K562 (cell line): ENCODE data around the gene HYAL1. TPM values are rescaled to one million over a fixed set of nuclear protein-coding genes. Genes with fewer than 3 reads are reported as not detected.

Experiments
- ARID2 ChIP-seq: fragments of 450-650 bp; IDR thresholded peaks from 2 replicates; pipeline ENCODE4 v1.6.1; 2017; ENCODE audit warnings: antibody characterized with exemption, mild to moderate bottlenecking
- CHD7 ChIP-seq: fragments of 200-600 bp; sonication (generic); IDR thresholded peaks from one replicate; pipeline ENCODE4 v1.6.1; 2012; ENCODE audit warnings: mild to moderate bottlenecking, low read depth, low read length, inconsistent platforms
- FOXJ3 ChIP-seq: sonication (generic); formaldehyde crosslinking; IDR thresholded peaks from 2 replicates; pipeline ENCODE4 v1.4.0; 2020; ENCODE audit warnings: mild to moderate bottlenecking, missing genetic modification reagents
- HIVEP1 ChIP-seq: fragments of 250-450 bp; sonication (Bioruptor Pico); IDR thresholded peaks from 2 replicates; pipeline ENCODE4 v1.4.0; 2020; ENCODE audit warnings: mild to moderate bottlenecking
- NCOA6 ChIP-seq: fragments of 450-650 bp; IDR thresholded peaks from 2 replicates; pipeline ENCODE4 v1.6.1; 2017; ENCODE audit warnings: mild to moderate bottlenecking
- PKNOX1 ChIP-seq: fragments of 450-650 bp; IDR thresholded peaks from 2 replicates; pipeline ENCODE4 v1.6.1; 2016
- SRSF7 ChIP-seq: fragments of 200-400 bp; formaldehyde crosslinking; optimal IDR thresholded peaks from 2 replicates; pipeline ENCODE3; 2017; ENCODE audit warnings: mild to moderate bottlenecking, low read depth, low read length
- ZNF778 ChIP-seq: fragments of 450-650 bp; formaldehyde crosslinking; IDR thresholded peaks from 2 replicates; pipeline ENCODE4 v1.4.0; 2020; ENCODE audit warnings: mild to moderate bottlenecking, moderate library complexity
- polyA plus RNA-seq, 8 experiments: library from polyadenylated mRNA; depleted of rRNA in 4 of 8; stranded (reverse) in 5 of 8; unstranded in 3 of 8; fragments of >200 nt; fragmentation: Nextera tagmentation in 2 of 8; fragmentation: Illumina TruSeq in 1 of 8; extraction: Ambion mirVana in 2 of 8; extraction: Trizol in 1 of 8; gene quantifications; 2 replicates each; pipeline versions ENCODE4 v1.2.1 to v1.2.3, GENCODE V29; 2011 to 2014; ENCODE audit warnings: inconsistent platforms in 1 of 8, missing spikeins in 1 of 8
- total RNA-seq, 7 experiments: library from RNA; depleted of rRNA in 6 of 7; stranded (reverse); fragments of >200 nt in 6 of 7; fragmentation: Illumina TruSeq in 2 of 7; extraction: Trizol in 2 of 7; gene quantifications; 2 replicates each; pipeline versions ENCODE4 v1.2.1 to v1.2.3, GENCODE V29; 2011 to 2021; ENCODE audit warnings: low replicate concordance in 1 of 7
- TF ChIP-seq, protein P1 (sequence below): fragments of 450-650 bp; formaldehyde crosslinking; IDR thresholded peaks from 2 replicates; pipeline ENCODE4 v1.4.0; 2020; ENCODE audit warnings: mild to moderate bottlenecking, mixed read lengths

HYAL1 gene
- total and polyA plus RNA-seq, 9 of the 15 experiments (the other 6 are each of a cell fraction or from before 2014, with no cell fraction given) = 1.4 to 8.5 (median 4.7) TPM

GRCh38 chr3:50292159-50293078 lies 11.0 kb downstream of the HYAL1 start, which contains the start of gene IFRD2 (continued):
- TF ChIP-seq HIVEP1 (CRISPR knock-in tag) (no peak), CHD7 (no peak), ARID2 (no peak), NCOA6 (no peak), SRSF7 (no peak), ZNF778 (CRISPR knock-in tag) (no peak), FOXJ3 (CRISPR knock-in tag) (no peak), PKNOX1 (no peak)
- TF ChIP-seq, protein P1, sequence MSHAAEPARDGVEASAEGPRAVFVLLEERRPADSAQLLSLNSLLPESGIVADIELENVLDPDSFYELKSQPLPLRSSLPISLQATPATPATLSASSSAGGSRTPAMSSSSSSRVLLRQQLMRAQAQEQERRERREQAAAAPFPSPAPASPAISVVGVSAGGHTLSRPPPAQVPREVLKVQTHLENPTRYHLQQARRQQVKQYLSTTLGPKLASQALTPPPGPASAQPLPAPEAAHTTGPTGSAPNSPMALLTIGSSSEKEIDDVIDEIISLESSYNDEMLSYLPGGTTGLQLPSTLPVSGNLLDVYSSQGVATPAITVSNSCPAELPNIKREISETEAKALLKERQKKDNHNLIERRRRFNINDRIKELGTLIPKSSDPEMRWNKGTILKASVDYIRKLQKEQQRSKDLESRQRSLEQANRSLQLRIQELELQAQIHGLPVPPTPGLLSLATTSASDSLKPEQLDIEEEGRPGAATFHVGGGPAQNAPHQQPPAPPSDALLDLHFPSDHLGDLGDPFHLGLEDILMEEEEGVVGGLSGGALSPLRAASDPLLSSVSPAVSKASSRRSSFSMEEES = 0 out of 2 replicates have a peak, but pooled peaks have one; percentile 8
